NT2/D1 (cell line): ENCODE results near the gene TACC2.

ENCODE experiments used
- DNase-seq: peaks from one replicate; pipeline ENCODE4 v3.0.0-alpha.2; 2011; ENCODE audit warnings: low read depth, low spot score
- H3K27me3 ChIP-seq: 2 replicates; pipeline ENCODE4 v1.6.0; 2011; ENCODE audit warnings: mild to moderate bottlenecking; ENCODE audit not compliant: insufficient read length, insufficient read depth
- H3K36me3 ChIP-seq: 2 replicates; pipeline ENCODE4 v1.6.1; 2011; ENCODE audit warnings: mild to moderate bottlenecking, low read length, mixed read lengths; ENCODE audit not compliant: insufficient read depth, insufficient read length
- H3K4me1 ChIP-seq: 2 replicates; pipeline ENCODE4 v1.5.1; 2011; ENCODE audit not compliant: insufficient read depth, insufficient read length
- H3K4me3 ChIP-seq: 2 replicates; pipeline ENCODE4 v1.5.1; 2011; ENCODE audit warnings: low read depth; ENCODE audit not compliant: insufficient read length
- H3K9ac ChIP-seq: 2 replicates; pipeline ENCODE4 v1.6.0; 2011; ENCODE audit warnings: low read depth; ENCODE audit not compliant: insufficient read length
- H3K9me3 ChIP-seq: 2 replicates; pipeline ENCODE4 v1.5.1; 2011; ENCODE audit warnings: mild to moderate bottlenecking, low read length; ENCODE audit not compliant: insufficient read depth
- SUZ12 ChIP-seq: IDR thresholded peaks from 2 replicates; pipeline ENCODE4 v1.6.1; 2011; ENCODE audit not compliant: insufficient read length, insufficient read depth; ENCODE audit errors: extremely low read depth
- YY1 ChIP-seq: IDR thresholded peaks from 2 replicates; pipeline ENCODE4 v1.6.1; 2011; ENCODE audit not compliant: insufficient read length, insufficient read depth
- ZNF274 ChIP-seq: IDR thresholded peaks from 2 replicates; pipeline ENCODE4 v1.6.1; 2011; ENCODE audit warnings: mild to moderate bottlenecking, low read depth, low read length

The TACC2 gene

DNA sequence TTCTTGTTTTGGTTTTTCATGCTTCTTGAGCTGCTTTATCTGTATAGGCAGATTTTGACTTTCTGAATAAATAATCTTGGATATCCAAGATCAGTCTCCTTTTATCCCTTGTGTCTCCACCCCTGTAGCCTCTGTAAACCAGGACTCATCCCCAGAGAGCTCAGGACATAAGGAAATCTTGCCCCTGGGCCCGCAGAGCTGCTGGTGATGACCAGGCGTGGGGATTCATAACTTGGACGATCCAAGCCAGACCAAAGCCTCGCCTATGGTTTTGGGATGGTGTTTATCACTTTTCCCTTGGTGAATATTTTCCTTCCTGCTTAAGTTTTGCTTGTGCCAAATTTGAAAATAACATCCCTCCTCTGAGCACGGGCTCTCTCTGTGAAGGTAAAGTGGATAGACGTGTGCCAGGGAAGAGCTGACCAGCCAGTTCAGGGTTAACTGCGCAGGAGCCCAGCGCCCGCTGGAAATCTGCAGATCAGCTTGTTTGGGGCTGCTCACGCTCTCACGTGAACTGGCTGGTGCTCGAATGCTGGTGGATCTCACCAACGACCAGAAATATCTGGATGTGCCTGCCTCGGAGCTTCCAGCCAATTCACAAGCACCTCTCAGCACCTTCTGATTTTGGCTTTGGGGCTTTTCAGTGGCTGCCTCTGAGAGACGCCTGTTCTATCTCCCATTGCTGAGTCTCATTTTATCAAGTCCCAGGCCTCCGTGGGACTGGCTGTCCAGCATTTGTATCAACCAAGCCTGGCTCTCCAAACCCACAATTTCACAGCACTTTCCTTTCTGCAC lies 150.1 kb downstream of the TACC2 start:
- Histone ChIP-seq H3K4me3 (no peak overlapping the region), H3K9ac (no peak overlapping the region), H3K9me3 (peaks cover 5% of the 10 kb centered on the region; the same call in 1 of the 2 replicates), H3K36me3 (peaks cover 11% of the 10 kb centered on the region), H3K27me3 (no peaks in the 10 kb centered on the region), H3K4me1 (peaks cover 14% of the 10 kb centered on the region)
- TF ChIP-seq SUZ12 = no peak
- TF ChIP-seq YY1 = no peak
- TF ChIP-seq ZNF274 = no peak
- no peak for DNase-seq

- no peak overlapping the region for H3K9ac ChIP-seq
- DNase-seq = no peak
- peaks cover 14% of the 10 kb centered on the region for H3K4me1 ChIP-seq
- H3K4me3 ChIP-seq = no peak overlapping the region
- peaks cover 9% of the 10 kb centered on the region for H3K9me3 ChIP-seq
- no peak for TF ChIP-seq SUZ12
- no peak for TF ChIP-seq YY1
- no peak for TF ChIP-seq ZNF274
- H3K36me3 ChIP-seq = peaks cover 14% of the 10 kb centered on the region
- H3K27me3 ChIP-seq = no peaks in the 10 kb centered on the region
Observed at GRCh38 chr10:122139627-122140170, 150.7 kb downstream of the TACC2 start.

DNA sequence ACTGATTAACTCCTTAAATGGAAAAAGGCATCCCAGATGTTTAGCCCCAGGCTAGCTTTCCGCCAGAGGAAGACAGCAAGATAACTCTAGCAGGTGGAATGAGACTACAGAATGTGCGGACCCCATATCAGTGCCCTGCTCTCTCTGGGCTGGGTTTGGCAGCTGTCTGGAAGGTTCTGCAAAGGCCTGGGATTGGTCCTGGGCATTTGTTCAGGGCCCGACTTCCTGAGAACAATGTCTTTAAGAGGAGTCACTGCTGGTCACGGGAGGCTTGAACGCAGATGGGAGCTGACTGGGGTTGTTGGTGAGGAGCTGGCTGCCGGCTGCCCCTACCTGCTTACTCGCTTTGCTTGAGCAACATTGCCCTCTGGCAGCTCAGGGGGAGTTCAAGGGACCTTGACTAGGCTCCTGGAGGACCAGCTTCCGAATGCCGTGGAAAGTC lies 151.5 kb downstream of the TACC2 start:
- no peak for DNase-seq
- peaks cover 14% of the 10 kb centered on the region for H3K4me1 ChIP-seq
- no peak overlapping the region for H3K4me3 ChIP-seq
- H3K36me3 ChIP-seq = peaks cover 14% of the 10 kb centered on the region
- no peaks in the 10 kb centered on the region for H3K27me3 ChIP-seq
- no peak for TF ChIP-seq SUZ12
- TF ChIP-seq ZNF274 = no peak
- TF ChIP-seq YY1 = no peak
- H3K9me3 ChIP-seq = peaks cover 16% of the 10 kb centered on the region
- no peak overlapping the region for H3K9ac ChIP-seq

- TF ChIP-seq YY1 (no peak), SUZ12 (no peak), ZNF274 (no peak)
- Histone ChIP-seq H3K9ac (no peak overlapping the region), H3K9me3 (peaks cover 20% of the 10 kb centered on the region), H3K4me1 (peaks cover 14% of the 10 kb centered on the region), H3K27me3 (no peaks in the 10 kb centered on the region), H3K36me3 (peaks cover 18% of the 10 kb centered on the region), H3K4me3 (no peak overlapping the region)
- no peak for DNase-seq
Observed at GRCh38 chr10:122140941-122141623, 152.1 kb downstream of the TACC2 start.

DNA sequence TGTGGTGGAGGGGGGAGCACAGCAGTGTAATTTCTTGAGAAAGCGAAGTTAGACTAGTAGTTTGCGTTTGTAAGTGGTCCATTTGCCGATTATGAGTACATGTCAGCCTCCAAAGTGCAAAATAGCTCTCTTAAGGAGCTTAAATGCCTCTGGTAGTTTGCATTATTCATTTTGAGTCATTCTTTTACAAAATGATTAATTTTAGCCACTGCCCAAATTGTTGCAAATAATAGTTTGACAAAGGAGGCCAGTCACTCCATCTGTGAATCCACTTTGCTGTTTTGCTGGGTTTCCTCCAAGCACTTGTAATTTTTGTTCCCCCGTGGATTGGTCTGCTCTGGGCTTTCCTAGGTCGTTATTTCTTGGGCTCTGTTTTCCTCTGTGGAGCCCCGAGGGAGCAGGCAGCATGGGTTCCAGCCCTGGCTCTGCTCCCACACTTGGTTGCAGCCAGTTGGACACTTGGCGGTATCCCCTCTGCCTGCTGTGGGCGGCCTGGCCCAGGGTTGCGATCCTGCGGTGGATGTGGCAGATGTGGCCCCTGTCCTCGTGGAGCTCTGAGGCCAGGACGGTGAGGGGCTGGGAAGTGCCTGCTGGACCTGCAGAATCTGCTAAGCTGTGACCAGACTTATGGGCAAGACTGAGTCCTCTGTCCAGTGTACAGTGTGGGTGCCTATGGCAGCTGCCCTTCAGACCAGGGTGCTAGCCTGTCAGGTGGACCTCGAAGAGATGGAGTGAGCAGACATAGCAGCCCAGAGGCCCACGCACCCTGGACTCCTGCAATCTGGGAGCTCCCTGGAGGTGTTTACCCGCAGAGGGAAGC lies 153.1 kb downstream of the TACC2 start:
- H3K4me1 ChIP-seq = peaks cover 14% of the 10 kb centered on the region
- peaks cover 17% of the 10 kb centered on the region for H3K36me3 ChIP-seq
- no peak for TF ChIP-seq SUZ12
- no peak for TF ChIP-seq ZNF274
- no peak for TF ChIP-seq YY1
- H3K4me3 ChIP-seq = no peak overlapping the region
- no peaks in the 10 kb centered on the region for H3K27me3 ChIP-seq
- H3K9me3 ChIP-seq = peaks cover 16% of the 10 kb centered on the region
- peak overlapping the region; percentile 5 for H3K9ac ChIP-seq
- no peak for DNase-seq

DNA sequence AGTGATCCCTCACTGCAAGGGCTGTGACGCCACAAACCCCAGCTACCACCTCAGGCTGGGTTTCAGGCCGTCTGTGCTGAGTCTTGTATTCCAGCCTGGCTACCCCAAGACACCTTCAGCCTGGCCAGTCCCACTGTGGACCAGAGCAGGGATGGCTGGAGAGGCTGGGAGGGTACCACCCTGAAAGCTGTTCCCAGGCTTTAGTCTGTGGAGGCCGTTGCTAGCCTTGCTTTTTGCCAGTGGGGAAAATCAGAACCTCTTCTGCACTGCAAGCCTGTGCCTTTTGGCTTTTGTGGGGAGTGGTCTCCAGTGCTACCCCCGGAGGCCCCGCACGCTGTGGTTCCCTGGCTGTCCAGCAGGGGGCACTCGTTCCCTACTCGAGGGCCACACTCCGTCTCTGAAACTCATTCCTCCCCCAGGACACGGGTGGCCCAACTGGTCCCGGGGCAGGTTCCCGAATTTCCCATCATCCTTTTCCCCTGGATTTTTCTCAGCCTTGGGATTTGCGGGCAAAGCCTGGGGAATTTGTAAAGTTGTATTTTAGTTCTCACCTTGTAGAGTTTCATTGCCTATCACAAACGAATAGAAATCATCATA lies 153.8 kb downstream of the TACC2 start:
- TF ChIP-seq ZNF274 = no peak
- no peak for TF ChIP-seq SUZ12
- no peak for TF ChIP-seq YY1
- Histone ChIP-seq H3K4me1 (peaks cover 14% of the 10 kb centered on the region), H3K27me3 (no peaks in the 10 kb centered on the region), H3K9ac (peak overlapping the region; percentile 5), H3K9me3 (peaks cover 15% of the 10 kb centered on the region), H3K4me3 (no peak overlapping the region), H3K36me3 (peaks cover 17% of the 10 kb centered on the region)
- DNase-seq = no peak
